Endothelial cell (in vitro differentiated cells): Measurements from ENCODE around the gene SLC4A11. TPM values are rescaled to one million over a fixed set of nuclear protein-coding genes. Genes with fewer than 3 reads are reported as not detected.

ENCODE experiments used
- DNase-seq: peaks from one replicate; pipeline ENCODE4 v3.0.0; 2021; ENCODE audit warnings: low spot score
- H3K27ac Mint-ChIP-seq: one replicate; pipeline ENCODE4 v1.8.0; 2021; ENCODE audit warnings: mixed read lengths, inconsistent platforms; ENCODE audit not compliant: unreplicated experiment
- H3K27me3 Mint-ChIP-seq: one replicate; pipeline ENCODE4 v1.8.0; 2021; ENCODE audit warnings: mild to moderate bottlenecking, moderate library complexity, mixed read lengths, inconsistent platforms; ENCODE audit not compliant: unreplicated experiment
- H3K36me3 Mint-ChIP-seq: one replicate; pipeline ENCODE4 v1.8.0; 2021; ENCODE audit warnings: mild to moderate bottlenecking, low read depth, mixed read lengths, inconsistent platforms; ENCODE audit not compliant: unreplicated experiment
- H3K4me1 Mint-ChIP-seq: one replicate; pipeline ENCODE4 v1.8.0; 2021; ENCODE audit warnings: mild to moderate bottlenecking, mixed read lengths, inconsistent platforms; ENCODE audit not compliant: unreplicated experiment
- H3K4me3 Mint-ChIP-seq: one replicate; pipeline ENCODE4 v1.8.0; 2021; ENCODE audit warnings: mild to moderate bottlenecking, mixed read lengths, inconsistent platforms; ENCODE audit not compliant: unreplicated experiment
- H3K9me3 Mint-ChIP-seq: one replicate; pipeline ENCODE4 v1.8.0; 2021; ENCODE audit warnings: mixed read lengths, inconsistent platforms; ENCODE audit not compliant: unreplicated experiment
- CTCF ChIP-seq: fragments of 200-600 bp; sonication (generic); IDR thresholded peaks from one replicate; pipeline ENCODE4 v1.5.0; 2021; ENCODE audit warnings: antibody characterized with exemption; ENCODE audit not compliant: unreplicated experiment
- total RNA-seq: library from RNA; stranded (reverse); fragmentation: NEBNext Ultra II Directional; extraction: Animal tissue kit (Norgen Biotek cat#: 25700); gene quantifications from one replicate; pipeline ENCODE4 v1.2.1, GENCODE V29; 2021; ENCODE audit not compliant: unreplicated experiment

SLC4A11 gene
- total RNA-seq, 1 donor from 2014 or later = 30.6 TPM

GRCh38 chr20:3247638-3248037 is 8.6 kb upstream of the SLC4A11 start:
- no peak overlapping the region for H3K4me3 Mint-ChIP-seq
- H3K9me3 Mint-ChIP-seq = no peaks in the 10 kb centered on the region
- no peak for TF ChIP-seq CTCF
- H3K27ac Mint-ChIP-seq = no peak overlapping the region
- no peaks in the 10 kb centered on the region for H3K4me1 Mint-ChIP-seq
- H3K36me3 Mint-ChIP-seq = peaks cover 7% of the 10 kb centered on the region
- H3K27me3 Mint-ChIP-seq = no peaks in the 10 kb centered on the region
- no peak for DNase-seq

- Mint-ChIP-seq H3K36me3 (peaks cover 4% of the 10 kb centered on the region), H3K4me3 (no peak overlapping the region), H3K9me3 (no peaks in the 10 kb centered on the region), H3K27me3 (peaks cover 6% of the 10 kb centered on the region), H3K27ac (no peak overlapping the region), H3K4me1 (no peaks in the 10 kb centered on the region)
- TF ChIP-seq CTCF = no peak
- no peak for DNase-seq
These were observed 7.7 kb upstream of the SLC4A11 start for GRCh38 chr20:3246682-3247081.

- peaks cover 7% of the 10 kb centered on the region for H3K36me3 Mint-ChIP-seq
- peaks cover 3% of the 10 kb centered on the region for H3K4me1 Mint-ChIP-seq
- DNase-seq = no peak
These were observed 6.7 kb upstream of the SLC4A11 start for GRCh38 chr20:3245711-3246110.

GRCh38 chr20:3245156-3245555 is 6.2 kb upstream of the SLC4A11 start:
- no peak for TF ChIP-seq CTCF
- Mint-ChIP-seq H3K36me3 (peaks cover 7% of the 10 kb centered on the region), H3K27me3 (peaks cover 13% of the 10 kb centered on the region), H3K4me1 (peaks cover 3% of the 10 kb centered on the region), H3K27ac (no peak overlapping the region), H3K9me3 (no peaks in the 10 kb centered on the region), H3K4me3 (no peak overlapping the region)
- DNase-seq = no peak

More at GRCh38 chr20:3245711-3246110, 6.7 kb upstream of the SLC4A11 start:
- no peak overlapping the region for H3K27ac Mint-ChIP-seq
- H3K4me3 Mint-ChIP-seq = no peak overlapping the region
- TF ChIP-seq CTCF = no peak
- peaks cover 11% of the 10 kb centered on the region for H3K27me3 Mint-ChIP-seq
- no peaks in the 10 kb centered on the region for H3K9me3 Mint-ChIP-seq

GRCh38 chr20:3244613-3245012 is 5.6 kb upstream of the SLC4A11 start:
- Mint-ChIP-seq H3K4me1 (peaks cover 9% of the 10 kb centered on the region), H3K36me3 (peaks cover 7% of the 10 kb centered on the region), H3K4me3 (no peak overlapping the region), H3K27me3 (peaks cover 15% of the 10 kb centered on the region), H3K9me3 (no peaks in the 10 kb centered on the region), H3K27ac (no peak overlapping the region)
- no peak for TF ChIP-seq CTCF
- no peak for DNase-seq
